Endothelial cell of umbilical vein (primary cell): ENCODE measurements around the gene EN2. TPM values are rescaled to one million over a fixed set of nuclear protein-coding genes. Genes with fewer than 3 reads are reported as not detected.

Experiments
- BruUV-seq: library from RNA; stranded (reverse); fragments of 400-500 nt; replicated peaks from 2 replicates; lab custom pipeline; 2021; lab: Mats Ljungman, UMichigan
- CTCF ChIA-PET: fragments of 300-600, 350-600 bp; sonication (Branson Sonifier 250); formaldehyde crosslinking; loops from one replicate; lab custom pipeline; 2021; ENCODE audit warnings: antibody characterized with exemption, inconsistent platforms; lab: Charles Lee
- POLR2A ChIA-PET: fragments of 300-600, 350-600 bp; sonication (Branson Sonifier 250); formaldehyde crosslinking; loops from one replicate; lab custom pipeline; 2021; ENCODE audit warnings: antibody characterized with exemption, inconsistent platforms; lab: Charles Lee
- DNase-seq: peaks from one replicate; pipeline ENCODE4 v3.0.0-alpha.2; 2011; ENCODE audit warnings: low read depth, low spot score
- FAIRE-seq: peaks from 2 replicates; lab custom pipeline; 2011; peaks lifted over from hg19 to GRCh38; lab: Jason Lieb, UNC
- H2AFZ ChIP-seq: 2 replicates; pipeline ENCODE4 v1.6.0; 2012; ENCODE audit warnings: low read depth, low read length, control low read depth, inconsistent platforms
- H3K27ac ChIP-seq: 2 replicates; pipeline ENCODE4 v1.5.1; 2011; ENCODE audit warnings: low read depth, mild to moderate bottlenecking, control low read depth, low read length, moderate library complexity; ENCODE audit not compliant: insufficient read depth
- H3K27me3 ChIP-seq, 2 experiments: 2 replicates each; pipeline versions ENCODE4 v1.6.0 to v1.6.1; 2011; ENCODE audit warnings: low read length in 2 of 2, mixed read lengths in 1 of 2; ENCODE audit not compliant: control insufficient read depth in 2 of 2, insufficient read depth in 2 of 2
- H3K36me3 ChIP-seq, 2 experiments: 2 replicates in 1 of 2; 3 replicates in 1 of 2; pipeline ENCODE4 v1.5.1; 2011; ENCODE audit warnings: low read length in 2 of 2, mild to moderate bottlenecking in 1 of 2, moderate library complexity in 1 of 2; ENCODE audit not compliant: control insufficient read depth in 2 of 2, insufficient read depth in 2 of 2; ENCODE audit errors: extremely low read depth in 1 of 2
- H3K4me1 ChIP-seq: 3 replicates; pipeline ENCODE4 v1.5.1; 2011; ENCODE audit warnings: mild to moderate bottlenecking, low read length; ENCODE audit not compliant: control insufficient read depth, insufficient read depth; ENCODE audit errors: extremely low read depth
- H3K4me2 ChIP-seq: 2 replicates; pipeline ENCODE4 v1.6.1; 2011; ENCODE audit warnings: low read length, control low read depth, mixed read lengths; ENCODE audit not compliant: insufficient read depth
- H3K4me3 ChIP-seq, 3 experiments: fragments of 200-600 bp in 1 of 3; sonication (generic), shearing (Covaris generic) in 1 of 3; replicated peaks in 1 of 3; 2 replicates each; pipeline ENCODE4 v1.5.1; 2011 to 2016; ENCODE audit warnings: control low read depth in 3 of 3, low read length in 3 of 3, mild to moderate bottlenecking in 2 of 3, inconsistent platforms in 1 of 3, low read depth in 1 of 3, moderate library complexity in 1 of 3; ENCODE audit not compliant: insufficient read depth in 1 of 3
- H3K79me2 ChIP-seq: 2 replicates; pipeline ENCODE4 v1.6.0; 2012; ENCODE audit warnings: low read length, inconsistent platforms; ENCODE audit not compliant: control insufficient read depth, insufficient read depth
- H3K9ac ChIP-seq: replicated peaks from 2 replicates; pipeline ENCODE3; 2011; ENCODE audit warnings: low read length, control low read depth; ENCODE audit not compliant: insufficient read depth; ENCODE audit errors: extremely low read depth
- H3K9me1 ChIP-seq: replicated peaks from 3 replicates; pipeline ENCODE4 v1.6.0; 2011; ENCODE audit warnings: mild to moderate bottlenecking, low read length; ENCODE audit not compliant: control insufficient read depth, insufficient read depth; ENCODE audit errors: extremely low read depth
- H3K9me3 ChIP-seq: replicated peaks from 2 replicates; pipeline ENCODE4 v1.5.1; 2012; ENCODE audit warnings: low read length, inconsistent platforms; ENCODE audit not compliant: control insufficient read depth, insufficient read depth
- H4K20me1 ChIP-seq: replicated peaks from 2 replicates; pipeline ENCODE3; 2011; ENCODE audit warnings: mild to moderate bottlenecking, low read length; ENCODE audit not compliant: control insufficient read depth, insufficient read depth; ENCODE audit errors: extremely low read depth
- EZH2 ChIP-seq: IDR thresholded peaks from 2 replicates; pipeline ENCODE4 v1.6.1; 2012; ENCODE audit warnings: borderline replicate concordance, low read depth, mild to moderate bottlenecking, moderate library complexity, low read length, inconsistent platforms; ENCODE audit not compliant: severe bottlenecking
- FOS ChIP-seq: IDR thresholded peaks from 2 replicates; pipeline ENCODE4 v1.6.1; 2011; ENCODE audit warnings: mild to moderate bottlenecking, low read length, moderate library complexity, borderline replicate concordance; ENCODE audit not compliant: insufficient read depth
- GATA2 ChIP-seq: IDR thresholded peaks from 2 replicates; pipeline ENCODE4 v1.7.0; 2011; ENCODE audit warnings: low read depth, mild to moderate bottlenecking, moderate library complexity, mixed read lengths, low read length; ENCODE audit not compliant: insufficient read length, insufficient read depth
- JUN ChIP-seq: IDR thresholded peaks from 2 replicates; pipeline ENCODE4 v1.6.1; 2011; ENCODE audit warnings: borderline replicate concordance, low read depth; ENCODE audit not compliant: insufficient read length, insufficient read depth
- MYC ChIP-seq: IDR thresholded peaks from one replicate; pipeline ENCODE4 v1.6.1; 2011; ENCODE audit warnings: mild to moderate bottlenecking, low read depth, low read length
- POLR2A ChIP-seq: IDR thresholded peaks from 2 replicates; pipeline ENCODE4 v1.6.1; 2012; ENCODE audit warnings: low read depth, mild to moderate bottlenecking, control low read depth, low read length
- POLR2AphosphoS5 ChIP-seq: IDR thresholded peaks from 2 replicates; pipeline ENCODE4 v1.6.1; 2012; ENCODE audit warnings: low read depth, mild to moderate bottlenecking, control low read depth, low read length, moderate library complexity; ENCODE audit not compliant: insufficient read depth
- dilution Hi-C: fragments of 300-500 bp; cut with MboI; formaldehyde crosslinking; loops from one replicate; pipeline ENCODE4 v1.15.0; 2019; ENCODE audit warnings: low sequenced_read_pairs; ENCODE audit not compliant: extremely low pct_ligation_motif_present
- intact Hi-C: fragments of 100-400 bp; cut with micrococcal nuclease; formaldehyde crosslinking; loops from one replicate; pipeline ENCODE4 v1.10.0; 2022
- polyA plus RNA-seq, 4 experiments: library from polyadenylated mRNA; depleted of rRNA in 3 of 4; stranded (reverse) in 3 of 4; unstranded in 1 of 4; fragments of >200 nt; gene quantifications; 2 replicates each; pipeline versions ENCODE4 v1.2.1 to v1.2.3, GENCODE V29; 2011 to 2012; ENCODE audit warnings: missing spikeins in 1 of 4
- total RNA-seq: library from RNA; stranded (reverse); gene quantifications from 2 replicates; pipeline ENCODE4 v1.2.3, GENCODE V29; 2021
- TF ChIP-seq, protein P1 (sequence below), 2 donors: IDR thresholded peaks; 1 replicate in 1 of 2; 2 replicates in 1 of 2; pipeline ENCODE4 v1.5.1; 2011; ENCODE audit warnings: low read length in 2 of 2, mild to moderate bottlenecking in 2 of 2, moderate library complexity in 2 of 2, control low read depth in 1 of 2, inconsistent platforms in 1 of 2, low read depth in 1 of 2; ENCODE audit not compliant: insufficient read depth in 1 of 2; ENCODE audit errors: extremely low read depth in 1 of 2
- TF ChIP-seq, protein P2 (sequence below): IDR thresholded peaks from 2 replicates; pipeline ENCODE4 v1.6.1; 2011; ENCODE audit not compliant: insufficient read depth, insufficient read length

The EN2 gene
- total and polyA plus RNA-seq, 2 donors (not counting 3 experiments of a cell fraction or from before 2014, with no cell fraction given): not detected

GRCh38 chr7:155481764-155482163 lies 23.8 kb downstream of the EN2 start:
- DNase-seq (no peak), FAIRE-seq (no peak)
- H3K9ac ChIP-seq: no peak overlapping the region
- H4K20me1 ChIP-seq: no peaks in the 10 kb centered on the region
- no peak overlapping the region for H3K4me3 ChIP-seq
- BruUV-seq: no TSS peak
- H3K4me2 ChIP-seq: no peak overlapping the region
- peaks cover 0 to 3% of the 10 kb centered on the region in 2 experiments for H3K27me3 ChIP-seq
- intact Hi-C loops: no loop called here
- ChIA-PET CTCF (no interaction called here), POLR2A (no interaction called here)
- H3K4me1 ChIP-seq: no peaks in the 10 kb centered on the region
- no peaks in the 10 kb centered on the region for H3K9me3 ChIP-seq
- H3K36me3 ChIP-seq: no peaks in the 10 kb centered on the region
- no peak for TF ChIP-seq MYC
- no peak for TF ChIP-seq JUN
- TF ChIP-seq, protein P1, sequence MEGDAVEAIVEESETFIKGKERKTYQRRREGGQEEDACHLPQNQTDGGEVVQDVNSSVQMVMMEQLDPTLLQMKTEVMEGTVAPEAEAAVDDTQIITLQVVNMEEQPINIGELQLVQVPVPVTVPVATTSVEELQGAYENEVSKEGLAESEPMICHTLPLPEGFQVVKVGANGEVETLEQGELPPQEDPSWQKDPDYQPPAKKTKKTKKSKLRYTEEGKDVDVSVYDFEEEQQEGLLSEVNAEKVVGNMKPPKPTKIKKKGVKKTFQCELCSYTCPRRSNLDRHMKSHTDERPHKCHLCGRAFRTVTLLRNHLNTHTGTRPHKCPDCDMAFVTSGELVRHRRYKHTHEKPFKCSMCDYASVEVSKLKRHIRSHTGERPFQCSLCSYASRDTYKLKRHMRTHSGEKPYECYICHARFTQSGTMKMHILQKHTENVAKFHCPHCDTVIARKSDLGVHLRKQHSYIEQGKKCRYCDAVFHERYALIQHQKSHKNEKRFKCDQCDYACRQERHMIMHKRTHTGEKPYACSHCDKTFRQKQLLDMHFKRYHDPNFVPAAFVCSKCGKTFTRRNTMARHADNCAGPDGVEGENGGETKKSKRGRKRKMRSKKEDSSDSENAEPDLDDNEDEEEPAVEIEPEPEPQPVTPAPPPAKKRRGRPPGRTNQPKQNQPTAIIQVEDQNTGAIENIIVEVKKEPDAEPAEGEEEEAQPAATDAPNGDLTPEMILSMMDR (IDR thresholded peaks at IDR 0.05; ENCODE audit: extremely low read depth in 1 of 2, insufficient read depth in 1 of 2, low read depth in 1 of 2, low read length in 2 of 2): no peak
- no peak for TF ChIP-seq GATA2
- no peak for TF ChIP-seq POLR2A
- no peak for TF ChIP-seq EZH2
- no peak for TF ChIP-seq FOS
- no peak for TF ChIP-seq POLR2AphosphoS5
- TF ChIP-seq, protein P2, sequence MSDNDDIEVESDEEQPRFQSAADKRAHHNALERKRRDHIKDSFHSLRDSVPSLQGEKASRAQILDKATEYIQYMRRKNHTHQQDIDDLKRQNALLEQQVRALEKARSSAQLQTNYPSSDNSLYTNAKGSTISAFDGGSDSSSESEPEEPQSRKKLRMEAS: no peak
- dilution Hi-C loops: no loop called here
- no peak overlapping the region for H2AFZ ChIP-seq
- no peak overlapping the region for H3K27ac ChIP-seq
- H3K79me2 ChIP-seq: no peaks in the 10 kb centered on the region
- no peaks in the 10 kb centered on the region for H3K9me1 ChIP-seq
